HG03066 (cell line): ENCODE results near the gene MAP6.

Experiments
- ATAC-seq: cut with Tn5 transposase; IDR thresholded peaks from one replicate; pipeline ENCODE4 v1.9.1; 2021; ENCODE audit warnings: low read depth; ENCODE audit not compliant: unreplicated experiment

MAP6 gene

GRCh38 chr11:75572744-75573143 is 96.1 kb downstream of the MAP6 start:
- no peak for ATAC-seq

DNA sequence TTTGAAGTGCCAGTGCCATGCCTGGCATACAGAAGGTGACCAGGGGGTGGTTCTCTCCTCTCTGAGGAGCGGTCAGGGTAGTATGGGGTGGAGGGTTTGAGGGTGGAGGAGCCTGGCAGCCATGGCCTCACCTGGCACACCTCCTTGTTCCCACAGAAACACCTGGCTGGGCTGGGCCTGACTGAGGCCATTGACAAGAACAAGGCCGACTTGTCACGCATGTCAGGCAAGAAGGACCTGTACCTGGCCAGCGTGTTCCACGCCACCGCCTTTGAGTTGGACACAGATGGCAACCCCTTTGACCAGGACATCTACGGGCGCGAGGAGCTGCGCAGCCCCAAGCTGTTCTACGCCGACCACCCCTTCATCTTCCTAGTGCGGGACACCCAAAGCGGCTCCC is 97.2 kb downstream of the MAP6 start:
- no peak for ATAC-seq

DNA sequence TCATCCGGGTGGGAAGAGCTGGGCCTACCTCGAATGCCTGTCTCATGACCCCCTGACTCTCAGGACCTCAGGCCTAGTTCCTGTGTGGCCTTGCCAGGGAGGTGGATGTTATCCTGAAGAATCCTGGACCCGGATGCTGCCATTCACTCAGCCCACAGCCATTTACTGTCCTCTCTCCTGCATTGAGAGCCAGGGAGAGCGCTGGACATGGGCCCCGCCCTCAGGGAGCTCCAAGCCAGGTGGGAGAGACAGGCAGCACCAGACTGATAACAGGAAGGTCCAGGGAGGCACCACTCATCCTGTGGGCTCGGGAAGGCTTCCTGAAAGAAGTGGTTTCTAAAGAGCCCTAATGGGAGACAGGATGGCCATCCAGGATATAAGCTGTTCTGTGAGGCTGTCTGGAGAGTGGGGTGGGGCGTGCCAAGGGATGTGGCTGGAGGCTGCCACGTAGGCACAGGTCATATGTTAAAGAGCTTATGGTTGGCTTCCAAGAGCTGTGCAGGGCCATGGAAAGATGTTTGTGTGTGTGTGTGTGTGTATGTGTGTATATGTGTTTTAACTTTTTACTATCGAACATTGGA is 98.2 kb downstream of the MAP6 start:
- no peak for ATAC-seq

DNA sequence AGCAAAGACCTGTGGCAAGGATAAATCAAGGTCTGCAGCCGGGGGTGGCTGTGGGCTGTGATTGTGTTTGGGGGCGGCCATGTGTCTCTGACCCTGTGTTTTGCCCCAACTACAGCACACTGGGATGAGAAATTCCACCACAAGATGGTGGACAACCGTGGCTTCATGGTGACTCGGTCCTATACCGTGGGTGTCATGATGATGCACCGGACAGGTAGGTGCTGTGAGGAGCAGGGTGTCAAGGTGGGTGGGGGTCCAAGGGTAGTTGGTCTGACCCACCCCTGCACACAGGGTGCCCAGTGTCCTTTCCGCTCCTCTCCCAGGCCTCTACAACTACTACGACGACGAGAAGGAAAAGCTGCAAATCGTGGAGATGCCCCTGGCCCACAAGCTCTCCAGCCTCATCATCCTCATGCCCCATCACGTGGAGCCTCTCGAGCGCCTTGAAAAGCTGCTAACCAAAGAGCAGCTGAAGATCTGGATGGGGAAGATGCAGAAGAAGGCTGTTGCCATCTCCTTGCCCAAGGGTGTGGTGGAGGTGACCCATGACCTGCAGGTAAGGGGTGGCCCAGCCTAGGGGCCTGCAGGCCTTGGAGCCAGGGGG is 100.1 kb downstream of the MAP6 start:
- ATAC-seq = no peak

DNA sequence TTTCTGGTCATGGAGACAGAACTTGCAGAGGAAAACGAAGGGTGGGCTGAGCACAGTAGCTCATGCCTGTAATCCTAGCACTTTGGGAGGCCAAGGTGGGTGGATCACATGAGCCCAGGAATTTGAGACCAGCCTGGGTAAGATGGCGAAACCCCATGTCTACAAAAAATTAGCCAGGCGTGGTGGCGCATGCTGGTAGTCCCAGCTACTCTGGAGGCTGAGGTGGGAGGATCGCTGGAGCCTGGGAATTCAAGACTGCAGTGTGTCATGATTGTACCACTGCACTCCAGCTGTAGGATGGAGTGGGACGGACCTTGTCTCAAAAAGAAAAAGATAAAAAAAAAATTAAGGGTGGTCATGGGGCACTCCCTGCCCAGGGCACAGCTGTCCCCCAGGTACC is 100.9 kb downstream of the MAP6 start:
- no peak for ATAC-seq

DNA sequence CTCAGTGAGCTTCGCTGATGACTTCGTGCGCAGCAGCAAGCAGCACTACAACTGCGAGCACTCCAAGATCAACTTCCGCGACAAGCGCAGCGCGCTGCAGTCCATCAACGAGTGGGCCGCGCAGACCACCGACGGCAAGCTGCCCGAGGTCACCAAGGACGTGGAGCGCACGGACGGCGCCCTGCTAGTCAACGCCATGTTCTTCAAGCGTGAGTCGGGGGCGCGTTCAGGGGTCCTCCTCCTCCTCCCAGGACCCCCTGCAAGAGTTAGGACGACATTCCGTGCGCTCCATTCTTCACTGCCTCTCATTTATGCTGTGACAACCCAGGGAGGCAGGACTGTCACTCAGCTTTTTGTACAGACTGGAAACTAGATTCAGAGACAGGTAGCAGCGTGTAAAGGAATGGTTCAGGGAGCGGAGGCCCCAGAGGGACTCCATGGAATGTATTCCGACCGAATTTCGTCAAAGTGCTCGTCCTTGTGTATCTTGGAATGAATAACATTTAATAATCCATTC is 102.0 kb downstream of the MAP6 start:
- no peak for ATAC-seq

- no peak for ATAC-seq
These were observed 102.7 kb downstream of the MAP6 start for GRCh38 chr11:75565916-75566762.

- no peak for ATAC-seq
These were observed 103.5 kb downstream of the MAP6 start for GRCh38 chr11:75565221-75565814.

GRCh38 chr11:75563978-75564552 is 104.8 kb downstream of the MAP6 start:
- ATAC-seq = no peak

GRCh38 chr11:75563501-75563977 is 105.3 kb downstream of the MAP6 start:
- ATAC-seq = no peak

DNA sequence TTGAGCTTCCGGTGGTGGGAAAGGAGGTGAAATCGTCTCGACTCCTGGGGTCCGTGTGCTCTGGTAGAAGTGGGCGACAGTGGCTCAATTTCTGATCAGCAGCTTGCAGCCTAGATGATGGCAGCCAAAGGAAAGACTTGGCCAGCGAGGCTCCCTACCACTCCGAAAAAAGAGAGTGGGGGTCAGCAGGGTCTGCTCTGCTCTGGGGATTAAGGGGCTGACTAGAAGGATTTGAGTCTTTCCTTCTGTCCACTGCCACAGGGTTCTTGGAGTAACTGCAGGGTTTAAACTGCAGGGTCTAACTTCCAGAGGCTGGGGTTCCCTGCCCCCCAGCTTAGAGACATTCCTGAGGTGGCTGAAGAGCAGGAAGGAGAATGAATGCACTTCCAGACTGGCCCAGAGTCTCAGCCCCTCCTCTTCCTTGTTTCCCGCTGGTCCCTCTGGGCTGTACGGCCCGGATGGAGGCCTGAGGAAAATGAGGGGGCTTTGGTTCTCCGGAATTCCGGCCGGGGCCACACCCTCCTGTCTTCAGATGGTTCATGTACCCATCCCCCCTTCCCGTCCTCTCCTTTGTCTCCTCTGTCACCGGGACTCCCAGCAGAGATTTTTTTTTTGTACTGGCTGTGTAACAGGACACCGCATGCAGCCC is 105.9 kb downstream of the MAP6 start:
- no peak for ATAC-seq

- peak; percentile 77 for ATAC-seq
These were observed 106.6 kb downstream of the MAP6 start, which contains the start of gene SERPINH1 for GRCh38 chr11:75562048-75562835. SERPINH1 (plus strand) TSS chr11:75562253; CDS start chr11:75566350, 4,097 bp downstream.

- no peak for ATAC-seq
These were observed 107.3 kb downstream of the MAP6 start for GRCh38 chr11:75561426-75562047.

DNA sequence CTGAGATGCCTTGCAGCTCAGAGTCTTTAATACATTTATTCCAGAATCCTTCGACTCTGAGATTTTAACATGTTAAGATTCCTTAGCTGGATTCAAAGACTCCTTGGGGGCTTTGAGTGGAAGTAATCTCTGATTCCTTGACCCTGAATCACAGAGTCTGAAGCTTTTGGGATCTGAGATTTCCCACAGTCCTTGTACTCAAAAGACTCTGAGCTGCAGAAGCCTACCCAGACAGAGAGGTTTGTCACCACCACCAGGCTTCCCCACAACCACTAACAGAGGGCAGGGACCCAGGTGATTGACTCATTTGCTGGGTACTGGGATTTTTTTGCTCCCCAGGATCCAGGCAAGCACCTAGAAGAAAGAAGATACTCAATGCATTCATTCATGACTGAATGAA is 108.2 kb downstream of the MAP6 start:
- no peak for ATAC-seq

DNA sequence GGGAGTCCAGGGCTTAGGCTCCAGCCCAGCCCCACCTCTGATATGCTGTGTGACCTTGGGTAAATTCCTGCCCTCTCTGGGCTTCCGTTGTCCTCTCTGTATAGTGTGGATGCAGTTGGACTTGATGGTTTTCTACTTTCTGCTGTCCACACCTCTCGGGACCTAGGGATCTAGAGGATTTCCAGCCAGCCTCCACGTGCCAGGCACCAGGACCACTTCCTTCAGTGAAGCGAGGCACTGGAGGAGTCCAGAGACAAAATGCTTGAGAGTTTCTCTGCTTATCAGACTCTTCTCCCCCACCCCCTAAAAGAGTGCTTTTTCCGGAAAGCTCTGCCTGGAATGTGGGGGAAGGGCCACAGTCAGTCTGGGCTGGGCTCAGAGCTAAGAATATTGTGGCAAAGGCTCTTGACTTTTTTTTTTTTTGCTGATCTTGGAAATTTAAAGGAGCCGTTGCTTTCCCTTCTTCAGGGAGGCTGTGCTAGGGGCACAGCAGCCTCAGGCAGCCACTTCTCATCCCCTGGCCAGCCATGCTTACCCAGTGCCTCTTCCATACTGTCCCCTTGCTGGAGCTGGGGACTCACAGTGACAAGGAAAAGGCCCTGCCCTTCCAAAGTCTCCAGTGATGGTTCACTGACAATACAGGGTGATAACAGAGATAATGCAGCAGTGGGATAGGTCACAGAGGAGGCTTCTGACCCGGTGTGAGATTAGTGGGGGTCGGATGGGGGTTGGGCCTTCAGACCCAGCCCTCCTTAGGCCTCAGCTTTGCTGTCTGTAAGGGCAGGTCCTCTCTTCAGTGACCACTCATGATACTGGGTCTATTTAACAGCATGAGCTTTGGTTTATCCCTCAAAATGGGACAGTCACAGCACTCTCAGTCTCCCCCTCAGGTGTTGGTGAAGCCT is 109.6 kb downstream of the MAP6 start:
- ATAC-seq = no peak

DNA sequence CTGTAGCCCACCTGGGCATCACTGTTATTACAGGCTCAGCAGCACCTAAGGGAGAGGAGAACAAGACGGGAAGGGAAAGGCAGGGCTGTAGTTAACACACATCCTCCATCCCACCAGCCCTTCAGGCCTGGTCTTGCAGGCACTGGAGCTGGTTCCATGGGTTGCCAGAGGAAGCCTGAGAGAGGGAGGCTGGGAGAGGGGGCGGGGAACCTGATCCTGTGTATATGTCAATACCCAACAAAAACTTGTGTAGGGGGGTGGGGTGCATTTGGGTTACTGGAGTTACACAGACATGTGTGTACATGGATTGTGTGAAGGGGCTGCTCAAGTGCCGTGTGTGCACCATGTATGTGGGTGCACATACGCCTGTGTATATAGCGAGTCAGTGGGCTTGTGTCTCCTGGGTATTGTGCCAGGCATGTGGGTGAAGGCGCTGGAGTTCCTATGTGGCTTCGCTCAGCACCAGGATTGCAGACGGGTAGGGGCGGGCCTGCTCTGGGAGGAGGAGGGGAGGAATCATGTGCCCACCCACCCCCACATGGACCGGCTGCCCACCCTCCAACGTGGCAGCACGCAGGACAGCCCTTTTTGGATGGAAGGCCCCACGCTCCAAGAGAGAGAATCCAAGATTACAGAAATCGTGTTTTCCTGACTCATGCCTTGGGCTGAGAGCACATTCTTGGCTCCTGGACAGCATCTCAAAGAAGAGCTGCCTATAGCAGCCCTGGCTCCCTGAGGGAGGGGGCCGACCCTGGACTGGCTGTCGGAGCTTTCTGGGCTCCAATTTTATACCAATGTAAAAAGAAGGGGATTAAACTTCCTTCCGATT is 111.0 kb downstream of the MAP6 start:
- no peak for ATAC-seq

DNA sequence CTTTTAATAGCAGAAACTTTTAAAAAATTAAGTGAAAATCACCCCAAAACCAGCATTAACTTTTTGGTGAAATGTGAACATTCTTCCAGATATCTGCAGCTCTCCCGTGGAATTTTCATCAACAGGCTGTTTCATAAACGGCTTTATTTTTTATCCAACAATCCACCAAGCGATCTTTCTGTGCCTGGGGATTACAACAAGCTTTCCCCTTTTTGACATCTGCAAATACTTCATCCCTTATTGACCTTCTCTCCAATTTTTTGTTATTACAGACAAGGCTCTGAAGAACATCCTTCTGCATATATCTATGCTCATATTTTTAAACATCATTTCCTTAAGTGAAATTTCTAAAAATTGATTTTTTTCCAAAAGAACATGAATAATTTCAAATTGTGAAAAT is 112.6 kb downstream of the MAP6 start:
- ATAC-seq = no peak
